GM12878 (cell line): ENCODE data around the gene PUS3. TPM values are rescaled to one million over a fixed set of nuclear protein-coding genes. Genes with fewer than 3 reads are reported as not detected.

Source experiments
- ATAC-seq: fragments of 200-7000 bp; cut with Tn5 transposase; 3 replicates; pipeline ENCODE4 v1.9.1; 2020; ENCODE audit warnings: mild to moderate bottlenecking, moderate library complexity
- BruUV-seq: library from RNA; stranded (reverse); fragments of 400-500 nt; replicated peaks from 2 replicates; lab custom pipeline; 2021; lab: Mats Ljungman, UMichigan
- CTCF ChIA-PET: fragments of 300-600 bp; sonication (Branson Sonifier 250); formaldehyde crosslinking; extraction: SDS; loops from one replicate; lab custom pipeline; 2021; ENCODE audit warnings: inconsistent platforms; lab: Yijun Ruan, JAX
- POLR2A ChIA-PET: fragments of 350-600 bp; formaldehyde crosslinking; extraction: SDS; loops from one replicate; lab custom pipeline; 2021; ENCODE audit warnings: inconsistent platforms; lab: Charles Lee
- RAD21 ChIA-PET: fragments of 300-600 bp; sonication (Branson Sonifier 250); formaldehyde crosslinking; loops from one replicate; lab custom pipeline; 2023; ENCODE audit warnings: antibody characterized with exemption; ENCODE audit not compliant: unreplicated experiment; lab: Charles Lee
- SMC1A ChIA-PET: fragments of 300-600 bp; sonication (Branson Sonifier 250); formaldehyde crosslinking; loops from one replicate; lab custom pipeline; 2023; ENCODE audit not compliant: unreplicated experiment, uncharacterized antibody; lab: Charles Lee
- DNase-seq: peaks from one replicate; pipeline ENCODE4 v3.0.0-alpha.2; 2011; ENCODE audit warnings: low read depth, low spot score
- FAIRE-seq: peaks from 3 replicates; lab custom pipeline; 2011; peaks lifted over from hg19 to GRCh38; lab: Jason Lieb, UNC
- H2AFZ ChIP-seq: 2 replicates; pipeline ENCODE4 v1.6.0; 2011; ENCODE audit warnings: low read depth, low read length, control low read depth; ENCODE audit not compliant: control insufficient read depth
- H3K27ac ChIP-seq: 2 replicates; pipeline ENCODE4 v1.5.1; 2011; ENCODE audit warnings: control low read depth; ENCODE audit not compliant: control insufficient read depth, insufficient read depth
- H3K27me3 ChIP-seq, 2 experiments: replicated peaks in 1 of 2; 2 replicates each; pipeline versions ENCODE4 v1.6.0 to v1.6.1; 2011; ENCODE audit warnings: low read length in 1 of 2; ENCODE audit not compliant: control insufficient read depth in 2 of 2, insufficient read depth in 2 of 2
- H3K36me3 ChIP-seq, 2 experiments: 2 replicates each; pipeline ENCODE4 v1.5.1; 2011; ENCODE audit warnings: low read length in 1 of 2; ENCODE audit not compliant: control insufficient read depth in 2 of 2, insufficient read depth in 2 of 2
- H3K4me1 ChIP-seq: 2 replicates; pipeline ENCODE4 v1.6.1; 2011; ENCODE audit warnings: mild to moderate bottlenecking, low read length, moderate library complexity, mixed read lengths; ENCODE audit not compliant: control insufficient read depth, insufficient read depth
- H3K4me2 ChIP-seq: 2 replicates; pipeline ENCODE4 v1.6.0; 2011; ENCODE audit warnings: control low read depth; ENCODE audit not compliant: control insufficient read depth, insufficient read depth
- H3K4me3 ChIP-seq: fragments of 200-600 bp; sonication (generic); 2 replicates; pipeline ENCODE4 v1.5.1; 2016
- H3K79me2 ChIP-seq: 2 replicates; pipeline ENCODE4 v1.6.0; 2011; ENCODE audit warnings: low read length; ENCODE audit not compliant: control insufficient read depth, insufficient read depth
- H3K9ac ChIP-seq: 2 replicates; pipeline ENCODE4 v1.8.0; 2011; ENCODE audit warnings: low read length, control low read depth, mixed read lengths; ENCODE audit not compliant: control insufficient read depth, insufficient read depth
- H3K9me3 ChIP-seq: replicated peaks from 3 replicates; pipeline ENCODE4 v1.5.1; 2011; ENCODE audit warnings: mild to moderate bottlenecking, low read length; ENCODE audit not compliant: control insufficient read depth, insufficient read depth
- H4K20me1 ChIP-seq: 2 replicates; pipeline ENCODE4 v1.6.0; 2011; ENCODE audit not compliant: control insufficient read depth, insufficient read depth
- BCL3 ChIP-seq: IDR thresholded peaks from 2 replicates; pipeline ENCODE4 v1.6.1; 2011; ENCODE audit warnings: borderline replicate concordance, low read depth, mild to moderate bottlenecking, moderate library complexity, low read length; ENCODE audit not compliant: insufficient read depth, poor library complexity, severe bottlenecking
- CHD2 ChIP-seq: IDR thresholded peaks from 2 replicates; pipeline ENCODE4 v1.6.1; 2011; ENCODE audit warnings: low read depth, low read length, improper control_type of control experiment, borderline replicate concordance
- ESRRA ChIP-seq: IDR thresholded peaks from 2 replicates; pipeline ENCODE4 v1.6.1; 2012; ENCODE audit warnings: mild to moderate bottlenecking, low read length, improper control_type of control experiment
- GABPA ChIP-seq: IDR thresholded peaks from 2 replicates; pipeline ENCODE4 v1.6.1; 2014; ENCODE audit warnings: antibody characterized with exemption, low read depth, mild to moderate bottlenecking, inconsistent platforms
- IKZF2 ChIP-seq, 2 experiments: fragments of 450-650 bp; IDR thresholded peaks; 2 replicates each; pipeline ENCODE4 v1.6.1; 2017; ENCODE audit warnings: mild to moderate bottlenecking in 2 of 2, moderate library complexity in 2 of 2
- KAT2A ChIP-seq: conservative IDR thresholded peaks from 2 replicates; pipeline ENCODE4 v1.6.1; 2011; ENCODE audit warnings: low read depth, low read length; ENCODE audit not compliant: control insufficient read depth
- KLF5 ChIP-seq: fragments of 450-650 bp; IDR thresholded peaks from 2 replicates; pipeline ENCODE4 v1.6.1; 2014; ENCODE audit warnings: mild to moderate bottlenecking; ENCODE audit not compliant: partially characterized antibody
- MAX ChIP-seq: IDR thresholded peaks from 2 replicates; pipeline ENCODE4 v1.6.1; 2012; ENCODE audit warnings: low read depth, low read length, improper control_type of control experiment
- MEF2A ChIP-seq: IDR thresholded peaks from 2 replicates; pipeline ENCODE4 v1.6.1; 2011; ENCODE audit warnings: low read depth, mild to moderate bottlenecking, low read length, moderate library complexity; ENCODE audit not compliant: insufficient read depth
- NKRF ChIP-seq: fragments of 450-650 bp; conservative IDR thresholded peaks from 2 replicates; pipeline ENCODE4 v1.6.1; 2017; ENCODE audit warnings: mild to moderate bottlenecking, moderate library complexity
- RBBP5 ChIP-seq: fragments of 200-600 bp; sonication (generic); conservative IDR thresholded peaks from 2 replicates; pipeline ENCODE4 v1.6.1; 2016
- RCOR1 ChIP-seq: conservative IDR thresholded peaks from 2 replicates; pipeline ENCODE4 v1.6.1; 2012; ENCODE audit warnings: low read depth, low read length, improper control_type of control experiment
- RFX5 ChIP-seq: IDR thresholded peaks from 2 replicates; pipeline ENCODE4 v1.6.1; 2011; ENCODE audit warnings: low read depth, low read length, improper control_type of control experiment
- SMAD1 ChIP-seq: fragments of 450-650 bp; IDR thresholded peaks from 2 replicates; pipeline ENCODE4 v1.6.1; 2018; ENCODE audit warnings: mild to moderate bottlenecking, low read depth; ENCODE audit not compliant: partially characterized antibody
- SUZ12 ChIP-seq: fragments of 200-600 bp; sonication (generic); IDR thresholded peaks from one replicate; pipeline ENCODE4 v1.6.1; 2018; ENCODE audit warnings: antibody characterized with exemption, mild to moderate bottlenecking; ENCODE audit not compliant: unreplicated experiment
- TBL1XR1 ChIP-seq: IDR thresholded peaks from 2 replicates; pipeline ENCODE4 v1.6.1; 2012; ENCODE audit warnings: low read depth, low read length, improper control_type of control experiment
- USF2 ChIP-seq: IDR thresholded peaks from 2 replicates; pipeline ENCODE4 v1.6.1; 2011; ENCODE audit warnings: low read depth, low read length, improper control_type of control experiment, borderline replicate concordance
- ZNF274 ChIP-seq: IDR thresholded peaks from one replicate; pipeline ENCODE4 v1.8.0; 2011; ENCODE audit not compliant: insufficient read length, insufficient read depth
- ZNF384 ChIP-seq: IDR thresholded peaks from 2 replicates; pipeline ENCODE4 v1.6.1; 2012; ENCODE audit warnings: low read depth, mild to moderate bottlenecking, low read length, improper control_type of control experiment, borderline replicate concordance
- WGBS: methylation state at CpG from one replicate; pipeline ENCODE4 v1.1.6; 2016; ENCODE audit warnings: low lambda C conversion rate; ENCODE audit not compliant: insufficient replicate concordance, insufficient coverage; ENCODE audit errors: missing lambda C conversion rate; 5-methylcytosine and 5-hydroxymethylcytosine counted together
- in situ Hi-C: fragments of 300-500 bp; cut with MboI; formaldehyde crosslinking; loops from 9 replicates; pipeline ENCODE4 v1.14.3; 2018; ENCODE audit warnings: mixed read lengths
- intact Hi-C: fragments of 100-400 bp; cut with micrococcal nuclease; formaldehyde crosslinking; loops from one replicate; pipeline ENCODE4 v1.14.2; 2022; ENCODE audit not compliant: unreplicated experiment
- polyA plus RNA-seq, 11 experiments: library from polyadenylated mRNA; depleted of rRNA in 4 of 11; unstranded in 6 of 11; stranded (reverse) in 5 of 11; fragments of >200 nt; fragmentation: Nextera tagmentation in 4 of 11; fragmentation: Illumina TruSeq in 1 of 11; extraction: Ambion mirVana in 4 of 11; extraction: Trizol in 1 of 11; gene quantifications; 1 replicate in 1 of 11; 2 replicates in 10 of 11; pipeline versions ENCODE4 v1.2.1 to v1.2.3, GENCODE V29; 2011 to 2016; ENCODE audit warnings: inconsistent platforms in 2 of 11, missing spikeins in 2 of 11, low read depth in 1 of 11
- total RNA-seq, 4 experiments: library from RNA; depleted of rRNA in 3 of 4; stranded (reverse); fragments of >200 nt in 3 of 4; fragmentation: Illumina TruSeq in 1 of 4; extraction: Trizol in 1 of 4; gene quantifications; 2 replicates each; pipeline versions ENCODE4 v1.2.1 to v1.2.3, GENCODE V29; 2013 to 2021

PUS3 gene
- total and polyA plus RNA-seq, 10 of the 15 experiments (the other 5 are each of a cell fraction or from before 2014, with no cell fraction given): 10.9 to 22.4 (median 14.3) TPM

GRCh38 chr11:125943661-125944349 lies 40.8 kb upstream of the PUS3 start:
- H3K4me2 ChIP-seq: no peak overlapping the region
- H4K20me1 ChIP-seq: no peaks in the 10 kb centered on the region
- H3K27ac ChIP-seq: no peak overlapping the region
- ATAC-seq: no peak
- ChIA-PET SMC1A (interaction anchor here (0.8 to 6.2 kb wide), 12 partner anchors 12 to 302 kb away, joined by 3 to 45 read pairs (median 4); partner anchors contain the start of gene CDON), CTCF (interaction anchor here (0.9 to 12.1 kb wide), 14 partner anchors 8 to 292 kb away, joined by 3 to 220 read pairs (median 6); no protein-coding TSS in a partner anchor), RAD21 (interaction anchor here (1.2 to 2.9 kb wide), 8 partner anchors 38 to 254 kb away, joined by 3 to 11 read pairs (median 6); no protein-coding TSS in a partner anchor), POLR2A (interaction anchor here (1.0 to 1.2 kb wide), 2 partner anchors 54 to 197 kb away, joined by 3 to 4 read pairs; no protein-coding TSS in a partner anchor)
- H2AFZ ChIP-seq: no peak overlapping the region
- no peaks in the 10 kb centered on the region; a peak in 1 of 4 replicates for H3K27me3 ChIP-seq
- WGBS: 52% methylated on average over 9 of the region's 9 CpGs
- in situ Hi-C loops: no loop called here
- H3K4me1 ChIP-seq: no peaks in the 10 kb centered on the region
- H3K4me3 ChIP-seq: no peak overlapping the region
- BruUV-seq: no TSS peak
- no peaks in the 10 kb centered on the region for H3K79me2 ChIP-seq
- TF ChIP-seq ZNF274: no peak
- TF ChIP-seq USF2: no peak
- TF ChIP-seq SMAD1: no peak
- no peak for TF ChIP-seq IKZF2 (IDR thresholded peaks at IDR 0.05)
- no peak for TF ChIP-seq MAX
- TF ChIP-seq RBBP5: no peak
- no peak for TF ChIP-seq NKRF
- no peak for TF ChIP-seq ZNF384
- no peak for TF ChIP-seq TBL1XR1
- TF ChIP-seq SUZ12: no peak
- TF ChIP-seq CHD2: no peak
- no peak for TF ChIP-seq MEF2A
- no peak for TF ChIP-seq GABPA
- TF ChIP-seq KLF5: no peak
- TF ChIP-seq ESRRA: no peak
- no peak for TF ChIP-seq KAT2A
- TF ChIP-seq RCOR1: no peak
- TF ChIP-seq RFX5: no peak
- no peak for TF ChIP-seq BCL3
- intact Hi-C loops: no loop called here
- no peaks in the 10 kb centered on the region for H3K36me3 ChIP-seq
- H3K9me3 ChIP-seq: no peaks in the 10 kb centered on the region
- no peak overlapping the region for H3K9ac ChIP-seq
- FAIRE-seq: no peak
- DNase-seq: no peak
